IMR-90 (cell line): ENCODE data around the gene LCN12.

Experiments used
- CEBPB ChIP-seq: IDR thresholded peaks from 2 replicates; pipeline ENCODE4 v1.6.1; 2012; ENCODE audit warnings: low read depth, low read length, improper control_type of control experiment
- CHD1 ChIP-seq: IDR thresholded peaks from 2 replicates; pipeline ENCODE4 v1.6.1; 2012; ENCODE audit warnings: low read depth, low read length, improper control_type of control experiment
- CTCF ChIP-seq: conservative IDR thresholded peaks from 2 replicates; pipeline ENCODE4 v1.5.1; 2012; ENCODE audit warnings: mild to moderate bottlenecking, low read depth, low read length, improper control_type of control experiment
- MAFK ChIP-seq: IDR thresholded peaks from 2 replicates; pipeline ENCODE4 v1.6.1; 2012; ENCODE audit warnings: low read depth, low read length, improper control_type of control experiment
- MAZ ChIP-seq: IDR thresholded peaks from 2 replicates; pipeline ENCODE4 v1.6.1; 2012; ENCODE audit warnings: low read depth, mild to moderate bottlenecking, low read length, improper control_type of control experiment, moderate library complexity, borderline replicate concordance
- MXI1 ChIP-seq: IDR thresholded peaks from 2 replicates; pipeline ENCODE4 v1.6.1; 2012; ENCODE audit warnings: low read depth, mild to moderate bottlenecking, low read length, moderate library complexity, borderline replicate concordance
- NFE2L2 ChIP-seq: fragments of 150-350 bp; IDR thresholded peaks from 2 replicates; pipeline ENCODE4 v1.6.1; 2016; ENCODE audit warnings: low read depth, mild to moderate bottlenecking, low read length
- POLR2A ChIP-seq: IDR thresholded peaks from 2 replicates; pipeline ENCODE4 v1.6.1; 2012; ENCODE audit warnings: mild to moderate bottlenecking, low read depth, low read length
- RAD21 ChIP-seq: IDR thresholded peaks from 2 replicates; pipeline ENCODE4 v1.6.1; 2012; ENCODE audit warnings: low read length, improper control_type of control experiment
- RCOR1 ChIP-seq: IDR thresholded peaks from 2 replicates; pipeline ENCODE4 v1.6.1; 2012; ENCODE audit warnings: mild to moderate bottlenecking, low read length, improper control_type of control experiment; ENCODE audit not compliant: insufficient replicate concordance
- SMC3 ChIP-seq: fragments of 150-350 bp; IDR thresholded peaks from 2 replicates; pipeline ENCODE4 v1.6.1; 2016; ENCODE audit warnings: low read depth, mild to moderate bottlenecking, antibody characterized with exemption, low read length, moderate library complexity
- USF2 ChIP-seq: fragments of 150-350 bp; IDR thresholded peaks from 2 replicates; pipeline ENCODE4 v1.6.1; 2017; ENCODE audit warnings: mild to moderate bottlenecking, antibody characterized with exemption, low read length, low read depth
- TF ChIP-seq, protein P1 (sequence below): fragments of 150-350 bp; IDR thresholded peaks from 2 replicates; pipeline ENCODE4 v1.6.1; 2016; ENCODE audit warnings: low read depth, mild to moderate bottlenecking, low read length, moderate library complexity, borderline replicate concordance

DNA sequence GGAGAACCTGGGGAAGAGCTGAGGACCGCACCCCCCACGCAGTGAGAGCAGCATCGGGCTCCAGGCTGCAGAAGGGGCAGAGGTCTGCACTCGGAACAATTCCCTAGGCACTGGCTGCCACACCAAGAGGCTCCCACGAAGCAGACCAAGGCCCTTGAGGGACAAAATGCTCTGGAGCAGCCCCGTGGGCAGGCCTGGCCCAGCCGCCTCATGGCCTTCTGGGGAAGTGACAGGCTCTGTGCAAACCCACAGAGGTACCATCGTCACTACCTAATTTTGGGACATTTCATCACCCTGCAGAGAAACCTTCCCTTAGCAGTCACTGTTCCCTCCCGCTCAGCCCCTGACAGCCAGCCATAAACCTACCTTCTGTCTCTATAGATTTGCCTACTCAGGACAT lies 23.5 kb upstream of the LCN12 start:
- TF ChIP-seq CEBPB = no peak
- TF ChIP-seq MAZ = no peak
- TF ChIP-seq CTCF = no peak
- TF ChIP-seq MAFK = no peak
- no peak for TF ChIP-seq POLR2A
- no peak for TF ChIP-seq RCOR1
- TF ChIP-seq USF2 = no peak
- TF ChIP-seq, protein P1, sequence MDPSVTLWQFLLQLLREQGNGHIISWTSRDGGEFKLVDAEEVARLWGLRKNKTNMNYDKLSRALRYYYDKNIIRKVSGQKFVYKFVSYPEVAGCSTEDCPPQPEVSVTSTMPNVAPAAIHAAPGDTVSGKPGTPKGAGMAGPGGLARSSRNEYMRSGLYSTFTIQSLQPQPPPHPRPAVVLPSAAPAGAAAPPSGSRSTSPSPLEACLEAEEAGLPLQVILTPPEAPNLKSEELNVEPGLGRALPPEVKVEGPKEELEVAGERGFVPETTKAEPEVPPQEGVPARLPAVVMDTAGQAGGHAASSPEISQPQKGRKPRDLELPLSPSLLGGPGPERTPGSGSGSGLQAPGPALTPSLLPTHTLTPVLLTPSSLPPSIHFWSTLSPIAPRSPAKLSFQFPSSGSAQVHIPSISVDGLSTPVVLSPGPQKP = no peak
- TF ChIP-seq RAD21 = no peak
- TF ChIP-seq NFE2L2 = no peak
- TF ChIP-seq MXI1 = no peak
- no peak for TF ChIP-seq CHD1
- no peak for TF ChIP-seq SMC3
